NCI-H2081 treated with DMSO at 0.1 percent for 48 hours (cell line): ENCODE results near the gene LSM4.
A peak's percentile ranks its signal among the peaks of the same experiment; 100 is the strongest.

Source experiments
- DNase-seq: peaks from one replicate; lab custom pipeline; 2025; lab: John Stamatoyannopoulos, UW

LSM4 gene

DNA sequence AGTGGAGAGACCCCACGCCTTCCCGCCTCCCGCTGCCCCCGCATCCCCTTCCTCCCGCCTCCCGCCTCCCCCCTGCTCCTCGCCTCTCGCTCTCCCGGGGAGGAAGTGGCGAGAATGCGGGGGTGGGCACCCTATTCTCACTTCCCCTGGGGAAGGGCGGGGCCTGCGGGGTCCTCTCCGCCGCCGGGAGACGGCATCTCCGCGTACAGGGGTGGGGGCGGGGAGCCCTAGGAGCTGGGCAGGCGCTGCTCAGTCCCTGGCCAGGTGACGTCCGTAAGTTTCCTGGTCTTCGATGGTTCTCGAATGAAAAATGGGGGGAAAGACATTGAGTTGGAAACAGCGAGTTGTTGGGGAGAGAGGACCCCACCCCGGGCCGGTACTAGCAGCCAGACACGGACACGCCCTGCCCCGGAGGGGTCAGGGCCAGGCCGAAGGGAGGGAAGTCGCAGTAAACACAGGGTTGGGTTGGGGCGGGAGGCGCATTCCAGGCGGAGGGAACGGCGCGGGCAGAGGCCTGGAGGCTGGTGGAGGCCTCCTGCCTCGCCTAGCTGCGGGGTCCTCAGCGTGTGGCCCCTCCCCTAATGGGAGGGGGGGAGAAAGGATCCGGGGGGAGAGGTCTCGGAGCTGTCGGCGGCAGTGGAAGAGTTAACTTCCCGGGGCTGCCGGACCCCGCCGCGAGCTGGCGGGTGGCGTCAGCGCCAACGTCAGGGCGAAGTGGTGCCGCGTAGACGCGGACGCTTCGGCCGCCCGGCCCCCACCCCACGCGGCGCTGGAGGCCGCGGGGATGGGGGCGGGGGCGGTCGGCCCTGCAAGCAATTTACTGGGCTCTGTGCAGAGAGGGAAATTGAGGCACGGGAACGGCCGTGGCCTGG lies 31.1 kb downstream of the LSM4 start:
- no peak for DNase-seq

DNA sequence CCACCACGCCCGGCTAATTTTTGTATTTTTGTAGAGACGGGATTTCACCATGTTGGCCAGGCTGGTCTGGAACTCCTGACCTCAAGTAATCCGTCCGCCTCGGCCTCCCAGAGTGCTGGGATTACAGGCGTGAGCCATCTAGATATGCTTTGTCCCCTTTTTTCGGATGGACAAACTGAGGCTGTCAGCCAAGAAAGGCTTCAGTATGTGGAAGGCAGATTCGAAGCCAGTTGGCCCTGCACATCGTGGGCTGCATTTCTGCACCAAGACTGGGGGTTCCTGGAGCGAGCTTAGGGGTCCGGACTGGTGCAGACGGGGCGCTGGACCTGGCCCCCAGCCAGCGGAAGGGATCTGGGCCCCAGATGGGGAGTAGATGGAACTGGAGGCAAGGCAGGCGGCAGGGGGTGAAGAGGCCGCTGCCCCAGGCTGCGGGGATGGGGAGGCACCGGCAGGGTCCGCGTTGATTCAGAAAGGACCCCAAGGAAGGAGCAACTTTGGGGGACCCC lies 31.8 kb downstream of the LSM4 start:
- no peak for DNase-seq

DNA sequence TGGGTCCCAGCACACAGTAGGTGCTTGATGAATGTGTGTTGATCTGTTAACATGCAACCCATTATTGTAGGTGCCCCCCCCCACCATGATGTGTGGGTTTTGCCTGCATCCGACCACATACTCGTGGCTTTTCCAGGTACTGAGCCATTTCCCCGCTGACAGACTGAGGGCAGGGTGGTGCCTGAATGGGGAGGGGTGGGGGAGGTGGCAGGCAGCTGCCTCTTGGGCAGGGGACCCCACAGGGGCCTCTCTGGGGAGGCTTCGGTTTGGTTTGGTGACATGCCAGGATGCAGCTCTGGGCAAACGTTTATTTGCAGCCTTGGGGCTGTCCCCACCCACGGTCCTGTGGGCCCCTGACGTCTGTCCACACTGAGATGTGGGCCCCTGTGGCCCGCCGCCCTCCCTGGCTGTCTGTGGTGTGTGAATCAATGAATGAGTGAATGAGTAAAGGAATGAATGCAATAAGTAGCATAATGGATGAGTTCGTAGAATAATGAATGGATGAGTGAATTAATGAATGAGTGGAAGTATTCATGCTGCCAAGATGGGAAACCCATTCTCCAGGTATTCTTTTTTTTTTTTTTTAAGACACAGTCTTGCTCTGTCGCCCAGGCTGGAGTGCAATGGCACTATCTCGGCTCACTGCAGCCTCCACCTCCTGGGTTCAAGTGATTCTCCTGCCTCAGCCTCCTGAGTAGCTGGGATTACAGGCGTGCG lies 32.4 kb downstream of the LSM4 start:
- no peak for DNase-seq

DNA sequence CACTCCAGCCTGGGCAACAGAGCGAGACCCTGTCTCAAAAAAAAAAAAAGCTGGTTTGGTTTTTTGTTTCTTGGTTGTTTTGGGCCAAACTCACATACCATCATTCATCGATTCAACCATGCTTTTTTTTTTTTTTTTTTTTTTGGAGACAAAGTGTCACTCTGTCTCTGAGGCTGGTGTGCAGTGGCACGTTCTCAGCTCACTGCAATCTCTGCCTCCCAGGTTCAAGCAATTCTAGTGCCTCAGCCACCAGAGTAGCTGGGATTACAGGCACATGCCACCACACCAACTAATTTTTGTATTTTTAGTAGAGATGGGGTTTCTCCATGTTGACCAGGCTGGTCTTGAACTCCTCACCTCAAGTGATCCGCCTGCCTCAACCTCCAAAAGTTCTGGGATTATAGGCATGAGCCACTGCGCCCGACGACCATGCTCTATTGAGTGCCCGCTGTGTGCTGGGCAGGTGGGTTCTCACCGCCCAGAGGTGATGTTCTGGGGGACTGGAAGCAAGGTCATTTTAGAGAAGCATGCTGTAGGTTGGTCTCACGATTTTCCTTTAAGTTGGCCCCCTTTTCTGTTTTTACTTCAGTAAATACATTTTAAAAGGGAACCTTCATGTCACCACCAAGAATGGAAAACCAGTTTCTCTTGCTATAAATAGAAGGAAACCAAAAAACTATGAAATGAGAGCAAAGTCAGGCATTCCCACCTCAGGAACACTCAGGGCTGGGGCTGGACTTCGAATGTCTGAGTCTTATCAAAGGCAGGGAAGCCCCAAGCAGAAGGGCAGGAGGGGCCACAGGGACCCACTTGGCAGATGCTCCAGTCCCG lies 33.2 kb downstream of the LSM4 start:
- DNase-seq = no peak

DNA sequence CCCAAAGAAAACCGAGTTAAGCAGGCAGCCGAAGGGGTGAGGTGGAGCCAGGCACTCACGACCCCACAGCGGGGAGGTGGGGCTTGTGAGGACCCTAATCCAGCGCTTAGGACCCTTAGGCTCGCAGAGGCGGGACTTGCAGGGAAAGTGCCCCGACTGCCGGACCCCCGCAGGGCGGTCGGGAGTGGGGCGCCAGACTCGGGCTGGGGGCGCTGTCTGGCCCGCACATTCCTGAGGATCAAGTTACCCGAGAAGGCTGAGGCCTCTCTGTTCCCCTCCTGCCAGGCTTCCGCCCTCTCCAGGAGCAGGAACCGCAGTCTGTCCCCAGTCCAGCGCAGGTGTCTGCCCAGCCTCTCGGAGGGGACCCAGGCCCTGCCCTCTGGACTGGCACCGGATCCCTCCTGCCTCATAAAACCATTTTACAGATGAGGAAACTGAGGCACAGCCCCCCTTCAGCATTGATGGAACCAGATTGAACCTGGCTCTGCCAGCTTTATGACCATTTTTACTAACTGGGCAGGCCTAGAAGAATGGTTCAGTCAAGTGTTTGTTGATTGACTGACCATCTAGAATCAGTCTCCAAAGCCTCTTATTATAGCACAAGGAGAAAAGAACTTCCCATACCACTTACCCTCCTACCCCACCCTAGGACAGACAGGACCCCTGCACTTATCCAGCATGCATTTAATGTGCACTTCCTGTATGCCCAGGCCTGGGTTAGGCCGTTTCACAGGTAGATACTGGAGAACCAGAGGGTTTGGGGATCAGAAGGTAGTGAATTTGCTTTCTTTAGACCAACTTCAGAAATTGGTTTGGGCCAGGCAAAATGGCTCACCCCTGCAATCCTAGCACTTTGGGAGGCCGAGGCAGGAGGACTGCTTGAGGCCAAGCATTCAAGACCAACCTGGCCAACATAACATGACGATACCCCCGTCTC lies 34.8 kb downstream of the LSM4 start:
- no peak for DNase-seq

DNA sequence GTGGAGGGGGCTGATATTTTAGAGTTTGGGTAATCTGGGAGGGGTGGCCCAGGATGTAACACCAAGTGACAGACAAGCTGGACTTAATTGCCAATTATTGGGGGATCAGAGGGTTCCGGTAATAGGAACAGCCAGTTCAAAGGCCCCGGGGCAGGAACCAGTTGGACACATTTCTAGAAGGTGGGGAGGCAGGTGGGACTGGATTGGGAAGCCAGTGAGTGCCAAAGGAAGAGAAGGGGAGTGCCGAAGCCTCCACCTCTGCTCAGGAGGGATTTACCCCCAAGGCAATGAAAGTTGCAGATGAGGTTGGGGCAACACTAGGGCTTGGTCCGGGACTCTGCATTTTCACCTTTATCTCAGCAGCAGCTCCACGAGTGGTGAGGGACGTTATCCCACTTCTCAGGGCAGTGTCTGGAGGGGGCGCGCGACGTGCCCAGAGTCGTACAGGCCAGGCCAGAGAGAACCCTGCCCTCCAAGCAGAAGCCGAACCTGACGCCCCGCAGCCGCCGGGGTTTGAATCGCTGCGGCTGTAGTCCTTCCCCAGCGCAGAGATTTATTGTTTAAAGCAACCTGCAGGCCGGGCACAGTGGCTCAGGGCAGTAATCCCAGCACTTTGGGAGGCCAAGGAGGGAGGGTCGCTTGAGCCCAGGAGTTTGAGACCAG lies 35.8 kb downstream of the LSM4 start:
- no peak for DNase-seq

DNA sequence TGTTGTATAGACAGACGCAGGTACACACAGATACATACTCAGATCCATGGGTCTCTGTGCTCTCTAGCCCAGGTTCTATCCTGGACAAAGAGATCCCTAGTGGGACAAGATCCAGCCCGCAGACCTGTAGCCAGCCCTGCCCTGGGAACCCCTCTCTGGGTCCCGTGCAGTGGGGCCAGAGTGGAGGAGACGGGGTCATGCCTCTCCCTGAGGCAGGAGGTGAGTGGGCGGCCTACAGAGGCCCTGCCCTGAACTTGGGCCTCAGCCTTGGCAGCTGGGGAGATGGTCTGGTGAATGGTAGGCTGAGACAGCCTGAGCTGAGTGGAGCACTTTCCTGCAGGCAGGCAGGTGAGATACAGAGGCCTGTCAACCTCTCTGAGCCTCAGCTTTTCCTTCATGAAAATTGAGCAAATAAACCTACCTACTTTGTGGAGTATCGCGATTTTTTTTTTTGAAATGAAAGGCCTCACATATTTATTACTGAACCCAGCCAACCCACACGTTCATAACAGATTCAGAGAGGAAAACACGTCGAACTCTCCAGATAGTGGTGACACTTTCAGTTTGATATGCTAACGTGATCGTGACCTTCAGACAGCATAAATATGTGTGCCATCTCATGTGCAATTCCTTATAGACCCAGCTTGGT lies 38.0 kb downstream of the LSM4 start:
- DNase-seq = no peak

DNA sequence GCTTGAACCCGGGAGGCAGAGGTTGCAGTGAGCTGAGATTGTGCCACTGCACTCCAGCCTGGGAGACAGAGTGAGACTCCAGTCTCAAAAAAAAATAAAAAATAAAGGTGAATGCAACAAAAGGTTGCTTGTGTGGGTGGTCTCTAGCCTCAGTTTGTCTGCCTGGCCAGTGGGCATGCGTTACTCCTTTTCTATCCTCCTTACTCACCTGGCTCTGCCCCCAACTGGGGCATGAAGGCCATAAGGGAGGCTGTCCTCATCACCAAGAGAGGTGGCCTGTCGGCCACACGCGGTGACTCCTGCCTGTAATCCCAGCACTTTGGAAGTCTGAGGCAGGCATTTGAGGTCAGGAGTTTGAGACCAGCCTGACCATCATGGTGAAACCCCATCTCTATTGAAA lies 39.5 kb downstream of the LSM4 start:
- DNase-seq = no peak

DNA sequence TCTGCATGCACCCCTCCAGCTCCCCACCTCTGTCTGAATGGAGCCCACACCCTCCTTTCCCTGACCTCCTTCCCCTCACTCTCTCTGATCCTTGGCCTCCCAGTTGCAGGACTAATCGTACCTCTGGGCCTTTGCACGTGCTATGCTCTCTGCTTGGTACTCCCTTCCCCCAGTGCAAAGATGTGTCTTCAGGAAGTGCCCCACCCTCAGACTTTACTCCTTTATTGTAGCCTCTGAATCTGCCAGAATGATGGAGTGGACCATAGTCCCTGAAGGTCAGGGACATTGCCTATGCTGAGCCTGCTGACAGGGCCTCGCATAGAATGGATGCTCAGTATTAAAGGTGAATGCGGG lies 40.1 kb downstream of the LSM4 start:
- no peak for DNase-seq

DNA sequence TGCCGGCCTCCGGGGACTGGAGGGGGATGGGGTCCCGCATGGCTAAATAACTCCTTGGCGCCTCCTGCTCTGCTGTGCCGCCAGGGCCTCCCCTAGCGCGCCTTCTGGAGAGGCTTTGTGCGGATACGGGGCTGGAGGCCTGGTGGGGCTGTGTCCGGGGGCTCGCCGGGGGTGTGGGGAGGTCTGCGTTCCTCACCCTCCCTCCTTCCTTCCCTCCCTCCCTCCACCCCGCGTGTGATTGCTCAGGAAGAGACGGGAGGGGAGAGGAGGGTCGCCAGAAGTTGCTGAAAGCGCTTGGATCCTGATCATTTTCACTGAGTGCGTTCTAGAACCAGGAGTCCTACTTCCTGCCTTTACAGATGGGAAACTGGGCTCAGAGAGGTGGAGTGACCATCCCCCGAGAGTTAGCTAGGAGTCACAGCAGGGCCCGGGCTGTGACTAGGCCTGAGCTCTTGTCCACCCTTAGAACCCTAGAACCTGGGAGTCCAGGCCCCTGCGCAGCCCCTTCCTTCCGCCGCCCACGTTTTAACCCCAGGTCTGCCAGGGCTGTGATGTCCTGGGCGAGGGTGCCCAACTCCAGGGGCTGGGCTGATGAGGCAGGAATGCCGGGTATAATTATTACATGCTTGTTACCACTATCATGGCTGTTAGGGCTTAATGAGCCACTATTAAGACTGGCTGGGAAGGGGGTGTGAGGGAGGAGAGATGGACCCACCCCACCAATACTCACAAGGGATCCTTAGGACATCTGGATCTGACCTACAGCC lies 40.7 kb downstream of the LSM4 start:
- no peak for DNase-seq

DNA sequence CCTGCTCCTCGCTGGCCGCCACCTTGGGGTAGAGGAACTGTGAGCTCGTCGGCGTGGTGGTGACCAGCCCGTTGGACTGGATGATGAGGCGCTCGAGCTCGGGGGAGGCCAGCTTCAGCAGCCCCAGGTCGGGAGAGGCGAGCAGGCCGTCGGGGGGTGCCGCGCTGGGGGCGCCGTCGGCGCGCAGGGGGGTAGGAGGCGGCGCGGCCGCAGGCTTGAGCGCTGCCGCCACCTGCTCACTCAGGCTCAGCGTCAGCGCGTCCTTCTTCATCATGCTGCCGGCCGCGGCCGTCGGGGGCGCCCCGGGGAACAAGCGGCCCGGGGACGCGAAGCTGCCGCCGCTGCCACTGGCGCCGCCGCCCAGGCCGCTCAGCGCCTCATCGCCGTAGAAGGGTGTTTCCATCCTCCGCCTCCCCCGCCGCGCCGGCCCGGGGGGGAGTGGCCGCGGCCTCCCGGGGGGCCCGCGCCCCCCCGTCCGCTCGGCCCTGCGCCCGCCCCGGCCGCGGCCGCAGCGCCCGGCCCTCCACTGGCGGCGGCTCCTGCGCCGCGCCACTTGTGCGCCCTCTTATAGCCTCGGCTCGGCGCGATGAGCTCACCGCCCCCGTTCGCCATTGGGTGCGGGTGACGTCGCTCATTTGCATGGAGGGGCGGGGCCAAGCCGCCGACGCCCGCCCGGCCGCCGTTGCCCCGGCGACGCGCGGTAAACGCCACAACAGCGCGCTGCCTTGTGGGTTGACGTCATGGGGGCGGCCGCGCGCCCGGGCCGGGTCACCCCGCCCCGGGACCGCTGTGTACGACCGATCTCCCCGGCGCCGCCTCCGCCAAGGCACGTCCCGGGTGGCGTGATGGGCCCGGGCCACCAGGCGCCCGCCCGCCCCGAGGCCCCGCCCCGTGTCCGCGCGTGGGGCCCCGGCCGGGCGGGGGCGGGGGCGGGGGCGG lies 41.5 kb downstream of the LSM4 start, which contains the start of gene JUND:
TSS of gene JUND (minus strand) at position 541 of the 939 bp plus-strand sequence. CDS start at position 403, 138 bp downstream.
- peak; percentile 79 for DNase-seq

DNA sequence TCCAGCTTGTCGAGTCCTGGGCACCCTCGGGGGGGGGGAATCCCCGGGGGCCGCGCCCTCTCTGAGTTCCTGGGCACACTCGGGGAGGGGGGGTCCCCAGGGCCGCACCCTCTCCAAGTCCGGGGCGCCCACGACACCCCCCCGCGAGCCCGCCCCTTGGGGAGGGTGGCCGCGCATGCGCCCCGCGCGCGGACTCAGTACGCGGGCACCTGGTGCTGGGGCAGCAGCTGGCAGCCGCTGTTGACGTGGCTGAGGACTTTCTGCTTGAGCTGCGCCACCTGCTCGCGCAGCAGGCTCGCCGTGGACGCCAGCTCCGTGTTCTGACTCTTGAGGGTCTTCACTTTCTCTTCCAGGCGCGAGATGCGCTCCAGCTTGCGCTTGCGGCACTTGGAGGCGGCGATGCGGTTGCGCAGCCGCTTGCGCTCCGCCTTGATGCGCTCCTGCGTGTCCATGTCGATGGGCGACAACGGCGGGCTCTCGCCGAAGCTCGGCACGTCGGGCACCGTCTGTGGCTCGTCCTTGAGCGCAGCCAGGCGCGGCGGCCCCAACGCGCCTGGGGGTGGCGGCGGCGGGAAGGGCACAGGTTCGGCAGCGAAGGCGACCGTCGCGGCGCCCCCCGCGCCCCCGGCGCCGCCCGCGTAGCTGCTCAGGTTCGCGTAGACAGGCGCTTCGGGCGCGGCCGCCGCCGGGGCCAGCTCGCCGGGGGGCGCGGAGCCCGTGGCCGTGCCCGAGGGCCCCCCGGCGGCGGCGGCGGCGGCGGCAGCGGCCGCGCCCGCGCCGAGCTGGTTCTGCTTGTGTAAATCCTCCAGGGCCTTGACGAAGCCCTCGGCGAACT lies 42.4 kb downstream of the LSM4 start:
- no peak for DNase-seq

DNA sequence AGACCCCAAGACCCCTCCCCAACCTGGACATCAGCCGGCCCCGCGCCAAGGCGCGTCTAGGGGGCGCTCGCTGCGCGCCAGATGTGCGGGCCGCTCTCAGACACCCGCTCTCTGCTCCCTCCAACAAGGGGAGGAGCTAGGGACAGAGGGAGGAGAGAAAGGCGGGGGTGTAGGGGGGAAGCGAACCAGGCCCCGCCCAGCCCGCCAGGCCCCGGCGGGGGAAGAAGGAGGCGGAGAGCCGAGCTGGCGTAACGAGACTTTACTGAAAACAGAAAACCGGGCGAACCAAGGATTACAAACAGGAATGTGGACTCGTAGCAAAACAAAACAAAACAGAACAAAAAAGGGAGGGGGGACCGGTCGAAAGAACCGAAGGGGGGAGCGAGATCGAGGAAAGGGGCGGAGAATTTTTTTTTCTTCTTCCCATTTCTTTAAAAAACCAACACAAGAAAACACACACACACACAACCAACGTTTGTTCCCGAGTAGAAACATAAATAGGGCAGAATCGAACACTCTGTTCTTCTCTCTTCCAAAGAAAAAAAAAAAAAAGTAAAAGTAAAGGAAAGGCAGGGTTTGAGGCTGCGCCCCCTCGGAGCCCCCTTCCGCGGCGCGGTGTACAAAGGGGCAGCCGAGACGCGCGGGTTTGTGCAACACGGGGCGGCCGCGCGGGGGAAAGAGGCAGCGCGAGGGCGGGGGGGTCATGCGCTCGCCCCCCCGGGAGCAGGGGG lies 43.2 kb downstream of the LSM4 start:
- DNase-seq = peak; percentile 49

DNA sequence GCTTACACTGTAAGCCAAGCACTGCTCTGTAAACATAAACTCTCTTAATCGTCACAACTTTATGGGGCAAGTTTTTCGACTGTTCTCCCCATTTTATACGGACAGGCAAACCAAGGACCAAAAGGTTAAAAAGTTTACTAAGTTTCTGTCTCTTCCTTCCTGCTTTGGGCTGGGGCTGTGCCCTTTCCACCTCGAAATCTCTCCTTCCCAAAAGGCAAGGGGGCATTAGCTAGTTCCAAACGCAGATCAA lies 43.7 kb downstream of the LSM4 start:
- no peak for DNase-seq

DNA sequence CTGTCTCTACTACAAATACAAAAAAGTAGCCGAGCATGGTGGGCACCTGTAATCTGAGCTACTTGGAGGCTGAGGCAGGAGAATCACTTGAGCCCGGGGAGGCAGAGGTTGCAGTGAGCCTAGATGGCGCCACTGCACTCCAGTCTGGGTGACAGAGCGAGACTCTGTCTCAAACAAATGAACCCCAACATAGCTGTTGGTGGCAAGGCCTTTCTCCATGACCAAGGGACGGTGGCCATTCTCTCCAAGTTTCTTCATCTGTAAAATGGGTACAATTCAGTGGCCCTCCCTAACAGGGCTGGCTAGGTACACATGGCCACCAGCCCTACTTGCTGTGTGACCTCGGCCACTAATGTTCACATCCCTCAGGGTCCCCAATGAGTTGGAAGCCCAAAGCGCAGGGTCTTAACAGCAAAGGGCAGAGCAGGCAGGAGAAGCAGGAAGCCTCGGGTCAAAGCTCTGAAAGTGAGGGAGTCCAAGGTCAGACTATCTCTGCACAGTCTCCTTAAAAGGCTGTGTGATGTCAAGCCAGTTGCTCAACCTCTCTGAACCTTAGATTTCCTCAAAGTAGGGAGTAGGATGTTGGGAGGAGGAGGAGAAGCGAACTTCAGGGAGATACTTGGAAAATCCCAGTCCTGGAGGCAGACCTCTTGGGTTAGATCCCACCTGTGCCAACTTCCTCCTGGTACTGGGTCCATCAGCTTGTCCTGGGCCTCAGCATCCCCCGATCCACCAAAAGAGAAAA lies 44.2 kb downstream of the LSM4 start:
- DNase-seq = no peak

DNA sequence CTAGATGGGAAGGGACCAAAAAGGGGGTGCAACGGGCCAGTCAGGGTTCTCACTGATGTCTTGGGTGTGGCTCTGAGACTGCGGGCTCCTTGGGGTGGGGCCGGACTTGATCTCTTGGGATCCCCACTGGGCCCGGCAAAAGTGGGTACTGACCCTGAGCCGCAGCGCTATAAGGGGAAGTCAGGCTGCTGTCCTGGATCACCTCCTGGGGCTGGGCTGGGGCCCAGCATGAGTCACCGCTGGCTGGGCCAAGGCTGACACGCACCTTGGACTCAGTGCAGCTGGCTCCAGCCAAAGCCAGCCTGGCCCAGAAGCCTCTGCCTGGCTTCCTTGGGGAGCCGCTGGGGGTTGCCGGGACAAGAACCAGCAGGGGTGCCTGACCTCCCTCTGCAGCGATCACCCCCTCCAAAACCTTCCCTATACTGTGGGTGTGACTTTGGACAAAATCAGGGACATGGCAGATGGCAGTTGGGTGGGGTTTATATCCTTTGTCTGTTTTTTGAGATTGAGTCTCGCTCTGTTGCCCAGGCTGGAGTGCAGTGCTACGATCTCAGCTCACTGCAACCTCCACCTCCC lies 48.0 kb downstream of the LSM4 start:
- no peak for DNase-seq
